Uterus (tissue), 4 donors: ENCODE data around the gene TBC1D2B. TPM values are rescaled to one million over a fixed set of nuclear protein-coding genes. Genes with fewer than 3 reads are reported as not detected.
"Not testable (repeated sequence)": the region's sequence is repeated elsewhere in the genome, so short reads cannot be mapped to it uniquely, and the experiment has no call there.

Experiments
- DNase-seq, 2 donors: peaks; one replicate each; pipeline ENCODE4 v3.0.0-alpha.2; 2019 to 2020
- H3K27ac ChIP-seq, 2 donors: fragments of 200-600 bp; sonication (generic); 1 replicate in 1 of 2; 2 replicates in 1 of 2; pipeline ENCODE4 v1.5.1; 2016 to 2018
- H3K27me3 ChIP-seq, 2 donors: fragments of 200-600 bp; sonication (generic); one replicate each; pipeline ENCODE4 v1.5.1; 2018 to 2019; ENCODE audit warnings: control low read depth in 1 of 2
- H3K36me3 ChIP-seq, 2 donors: fragments of 200-600 bp; sonication (generic); one replicate each; pipeline ENCODE4 v1.5.1; 2019; ENCODE audit warnings: control low read depth in 1 of 2
- H3K4me1 ChIP-seq, 2 donors: fragments of 200-600 bp; sonication (generic); one replicate each; pipeline ENCODE4 v1.5.1; 2018 to 2019; ENCODE audit warnings: control low read depth in 1 of 2
- H3K4me3 ChIP-seq, 2 donors: fragments of 200-600 bp; sonication (generic); 1 replicate in 1 of 2; 2 replicates in 1 of 2; pipeline ENCODE4 v1.5.1; 2018 to 2019; ENCODE audit warnings: mild to moderate bottlenecking in 1 of 2
- H3K9me3 ChIP-seq, 2 donors: fragments of 200-600 bp; sonication (generic); one replicate each; pipeline ENCODE4 v1.5.1; 2019; ENCODE audit warnings: control low read depth in 1 of 2
- POLR2A ChIP-seq, 2 donors: fragments of 450-650 bp; IDR thresholded peaks; one replicate each; pipeline ENCODE4 v1.6.1; 2016; ENCODE audit warnings: antibody characterized with exemption in 2 of 2, mild to moderate bottlenecking in 1 of 2, moderate library complexity in 1 of 2
- intact Hi-C: fragments of 100-400 bp; cut with DNase I; formaldehyde crosslinking; loops from one replicate; pipeline ENCODE4 v1.15.1; 2023; ENCODE audit warnings: low total_unique reads
- total RNA-seq, 4 donors: library from RNA; depleted of rRNA in 3 of 4; stranded (reverse); fragments of >200 nt in 3 of 4; gene quantifications; one replicate each; pipeline versions ENCODE4 v1.1.0 to v1.2.4, GENCODE V29; 2014 to 2023
- TF ChIP-seq, protein P1 (sequence below), 4 experiments: fragments of 200-600 bp in 2 of 4; fragments of 450-650 bp in 2 of 4; sonication (generic) in 2 of 4; IDR thresholded peaks; one replicate each; pipeline ENCODE4 v1.5.1; 2016 to 2019; ENCODE audit warnings: antibody characterized with exemption in 4 of 4, mild to moderate bottlenecking in 2 of 4, moderate library complexity in 1 of 4
- donor health status: DM: yes; HTN: yes; CAD: no.

Gene TBC1D2B
- total RNA-seq, 4 donors from 2014 or later: 27.7 to 89.0 (median 57.9) TPM

DNA sequence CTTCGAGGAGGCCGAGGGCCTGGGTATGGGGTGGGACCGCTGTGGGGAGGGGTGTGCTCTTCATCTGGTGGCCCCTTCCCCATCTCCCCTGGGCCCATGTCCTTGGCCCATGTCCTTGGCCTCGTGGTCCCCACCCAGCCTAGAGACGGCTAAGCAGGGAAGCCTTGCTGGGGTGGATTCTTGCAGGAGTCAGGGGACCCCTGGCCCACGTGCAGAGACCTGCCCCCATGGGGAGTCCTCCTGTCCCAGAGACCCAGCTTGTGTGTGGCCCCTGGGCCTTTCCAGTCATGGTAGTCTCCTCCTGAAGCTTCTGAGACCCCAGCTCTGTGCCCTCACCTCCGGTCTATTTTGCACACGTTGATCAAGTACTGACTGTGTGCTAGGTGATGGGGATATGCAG is 97.4 kb downstream of the TBC1D2B start:
- DNase-seq: no peak
- Histone ChIP-seq H3K36me3 (no peaks in the 10 kb centered on the region), H3K27ac (no peak overlapping the region), H3K27me3 (no peaks in the 10 kb centered on the region), H3K9me3 (no peaks in the 10 kb centered on the region), H3K4me1 (no peaks in the 10 kb centered on the region), H3K4me3 (no peak overlapping the region)
- TF ChIP-seq, protein P1, sequence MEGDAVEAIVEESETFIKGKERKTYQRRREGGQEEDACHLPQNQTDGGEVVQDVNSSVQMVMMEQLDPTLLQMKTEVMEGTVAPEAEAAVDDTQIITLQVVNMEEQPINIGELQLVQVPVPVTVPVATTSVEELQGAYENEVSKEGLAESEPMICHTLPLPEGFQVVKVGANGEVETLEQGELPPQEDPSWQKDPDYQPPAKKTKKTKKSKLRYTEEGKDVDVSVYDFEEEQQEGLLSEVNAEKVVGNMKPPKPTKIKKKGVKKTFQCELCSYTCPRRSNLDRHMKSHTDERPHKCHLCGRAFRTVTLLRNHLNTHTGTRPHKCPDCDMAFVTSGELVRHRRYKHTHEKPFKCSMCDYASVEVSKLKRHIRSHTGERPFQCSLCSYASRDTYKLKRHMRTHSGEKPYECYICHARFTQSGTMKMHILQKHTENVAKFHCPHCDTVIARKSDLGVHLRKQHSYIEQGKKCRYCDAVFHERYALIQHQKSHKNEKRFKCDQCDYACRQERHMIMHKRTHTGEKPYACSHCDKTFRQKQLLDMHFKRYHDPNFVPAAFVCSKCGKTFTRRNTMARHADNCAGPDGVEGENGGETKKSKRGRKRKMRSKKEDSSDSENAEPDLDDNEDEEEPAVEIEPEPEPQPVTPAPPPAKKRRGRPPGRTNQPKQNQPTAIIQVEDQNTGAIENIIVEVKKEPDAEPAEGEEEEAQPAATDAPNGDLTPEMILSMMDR (IDR thresholded peaks at IDR 0.05): no peak
- TF ChIP-seq POLR2A (IDR thresholded peaks at IDR 0.05): no peak
- intact Hi-C loops: no loop called here

DNA sequence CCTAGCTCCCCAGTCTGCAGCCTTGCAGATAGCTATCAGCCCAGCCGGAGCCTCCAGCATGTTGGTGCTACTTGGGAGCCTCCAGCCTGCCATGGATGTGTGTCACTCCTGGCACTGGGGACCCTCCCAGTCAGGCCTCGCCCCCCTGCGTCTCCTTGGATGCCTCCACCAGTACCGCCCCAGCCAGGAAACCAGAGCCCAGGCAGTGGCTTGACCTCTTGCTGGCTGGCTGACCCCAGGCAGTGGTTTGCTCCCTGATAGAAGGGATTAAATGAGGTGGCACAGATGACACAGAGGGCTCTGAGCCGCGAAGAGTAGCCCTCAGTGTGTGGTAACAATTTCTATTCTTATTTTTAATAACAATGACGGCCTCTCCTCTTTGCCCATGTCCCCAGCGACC is 98.4 kb downstream of the TBC1D2B start:
- H3K4me3 ChIP-seq, intact Hi-C loops, H3K27ac ChIP-seq, DNase-seq, H3K4me1 ChIP-seq, H3K27me3 ChIP-seq, H3K9me3 ChIP-seq, H3K36me3 ChIP-seq: not testable (repeated sequence)

DNA sequence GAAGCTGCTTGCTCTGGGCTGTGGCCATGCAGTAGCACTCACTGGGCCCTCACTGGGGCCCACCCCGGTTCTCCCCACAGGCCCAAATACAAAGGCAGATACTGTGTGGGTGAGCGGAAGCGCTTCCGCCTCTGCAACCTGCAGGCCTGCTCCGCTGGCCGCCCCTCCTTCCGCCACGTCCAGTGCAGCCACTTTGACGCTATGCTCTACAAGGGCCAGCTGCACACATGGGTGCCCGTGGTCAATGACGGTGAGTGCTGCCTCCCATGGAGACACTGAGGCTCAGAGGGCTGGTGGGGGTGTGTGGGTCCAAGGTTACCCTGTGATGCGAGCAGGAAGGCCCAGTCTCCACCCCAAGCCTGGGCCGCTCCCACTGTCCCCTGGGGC is 98.8 kb downstream of the TBC1D2B start:
- intact Hi-C loops, DNase-seq, H3K4me3 ChIP-seq: not testable (repeated sequence)

DNA sequence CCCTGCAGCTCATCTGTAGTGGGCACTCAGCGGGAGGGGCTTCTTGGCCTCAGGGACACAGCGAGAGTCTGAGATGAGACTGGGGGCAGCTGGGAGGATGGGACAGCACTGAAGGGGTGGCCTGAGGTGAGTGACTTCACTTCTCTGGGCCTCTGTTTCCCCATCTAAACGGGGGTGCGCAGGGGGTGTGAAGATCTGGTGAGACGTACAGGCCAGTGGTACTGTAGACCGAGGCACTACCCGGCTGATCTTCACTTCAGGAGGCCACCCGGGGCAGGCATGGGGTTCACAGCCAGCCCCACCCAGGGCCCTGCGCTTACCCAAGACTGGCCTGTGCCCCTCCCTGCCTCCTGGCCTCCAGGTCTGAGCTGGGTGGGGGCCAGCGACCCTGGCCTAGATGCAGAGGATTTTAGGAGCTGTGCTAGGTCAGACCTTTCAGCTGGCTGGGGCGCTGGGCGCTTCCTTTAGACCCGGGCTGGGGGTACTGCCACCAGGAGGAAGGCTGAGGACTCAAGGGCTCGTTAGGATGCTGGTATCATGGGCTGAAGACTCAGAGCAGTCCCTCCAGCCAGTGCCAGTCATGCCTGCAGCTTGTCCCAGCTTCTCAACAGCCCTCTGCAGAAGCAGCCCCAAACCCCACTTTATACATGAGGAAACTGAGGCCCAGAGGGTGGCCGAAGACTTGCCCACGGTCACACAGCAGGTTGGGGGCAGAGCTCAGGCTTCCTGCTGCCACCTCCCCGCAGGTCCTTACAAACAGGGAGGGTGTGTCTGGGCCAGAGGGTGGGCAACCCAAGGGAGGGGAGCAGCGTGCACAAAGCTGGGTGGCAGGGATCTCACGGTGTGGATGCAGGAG is 99.4 kb downstream of the TBC1D2B start:
- H3K27ac ChIP-seq, H3K4me1 ChIP-seq, H3K27me3 ChIP-seq, H3K9me3 ChIP-seq, intact Hi-C loops, H3K36me3 ChIP-seq, H3K4me3 ChIP-seq, DNase-seq: not testable (repeated sequence)

More for the DNA sequence above, 98.8 kb downstream of the TBC1D2B start:
- not testable (repeated sequence) for H3K9me3 ChIP-seq, H3K4me1 ChIP-seq, H3K36me3 ChIP-seq, H3K27me3 ChIP-seq, H3K27ac ChIP-seq

DNA sequence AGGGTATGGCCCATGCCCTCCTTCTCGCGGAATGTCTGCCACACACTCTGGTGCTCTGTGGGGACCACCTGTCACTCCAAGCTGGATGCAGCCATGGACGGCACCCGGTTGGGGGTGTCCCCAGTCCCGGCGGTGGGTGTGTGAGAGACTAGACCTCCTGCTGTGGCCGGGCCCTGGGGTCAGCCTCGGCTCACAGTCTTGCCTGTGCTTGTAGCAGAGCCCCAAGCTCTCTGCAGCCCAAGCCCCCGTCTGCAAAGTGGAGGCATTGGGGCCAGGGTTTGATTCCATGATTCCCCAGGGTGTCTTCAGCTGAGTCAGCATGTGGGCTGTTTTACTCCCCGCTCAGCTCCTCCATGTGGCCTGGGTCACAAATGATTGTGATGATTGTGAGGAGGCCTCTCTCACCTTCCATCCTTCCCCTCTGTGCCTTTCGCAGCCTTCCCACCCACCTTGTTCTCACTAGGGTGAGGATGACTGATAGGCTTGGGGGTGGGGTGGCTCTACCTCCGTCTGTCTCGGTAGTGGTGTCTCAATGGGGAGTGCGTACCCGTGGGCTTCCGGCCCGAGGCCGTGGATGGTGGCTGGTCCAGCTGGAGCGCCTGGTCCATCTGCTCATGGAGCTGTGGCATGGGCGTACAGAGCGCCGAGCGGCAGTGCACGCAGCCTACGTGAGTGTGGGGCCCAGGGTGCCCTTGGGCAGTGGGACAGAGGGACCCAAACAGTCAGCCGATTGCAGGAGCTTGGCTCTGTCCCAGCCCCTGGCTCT is 100.6 kb downstream of the TBC1D2B start:
- H3K27ac ChIP-seq, H3K4me3 ChIP-seq, intact Hi-C loops, H3K9me3 ChIP-seq, H3K4me1 ChIP-seq, H3K27me3 ChIP-seq, H3K36me3 ChIP-seq: not testable (repeated sequence)
- DNase-seq: peak in 1 of 2 donors; percentile 16

DNA sequence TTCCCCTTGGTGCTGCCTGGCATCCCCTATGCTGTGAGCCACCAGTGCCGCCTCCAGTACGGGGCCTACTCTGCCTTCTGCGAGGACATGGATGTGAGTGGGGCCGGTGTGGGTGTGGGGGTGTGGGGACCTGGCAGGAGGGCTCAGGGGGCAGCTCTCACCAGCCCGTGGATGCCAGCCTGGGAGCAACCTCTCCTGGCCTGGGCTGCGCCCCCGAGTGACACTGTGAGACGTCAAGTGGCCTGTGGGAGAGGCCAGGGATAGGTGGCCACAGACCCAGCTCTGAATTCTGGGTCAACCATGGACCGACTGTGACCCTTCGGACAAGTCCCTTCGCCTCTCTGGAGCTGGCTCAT is 101.4 kb downstream of the TBC1D2B start:
- H3K9me3 ChIP-seq, H3K4me1 ChIP-seq, H3K27ac ChIP-seq, intact Hi-C loops, H3K27me3 ChIP-seq, DNase-seq, H3K4me3 ChIP-seq, H3K36me3 ChIP-seq: not testable (repeated sequence)

DNA sequence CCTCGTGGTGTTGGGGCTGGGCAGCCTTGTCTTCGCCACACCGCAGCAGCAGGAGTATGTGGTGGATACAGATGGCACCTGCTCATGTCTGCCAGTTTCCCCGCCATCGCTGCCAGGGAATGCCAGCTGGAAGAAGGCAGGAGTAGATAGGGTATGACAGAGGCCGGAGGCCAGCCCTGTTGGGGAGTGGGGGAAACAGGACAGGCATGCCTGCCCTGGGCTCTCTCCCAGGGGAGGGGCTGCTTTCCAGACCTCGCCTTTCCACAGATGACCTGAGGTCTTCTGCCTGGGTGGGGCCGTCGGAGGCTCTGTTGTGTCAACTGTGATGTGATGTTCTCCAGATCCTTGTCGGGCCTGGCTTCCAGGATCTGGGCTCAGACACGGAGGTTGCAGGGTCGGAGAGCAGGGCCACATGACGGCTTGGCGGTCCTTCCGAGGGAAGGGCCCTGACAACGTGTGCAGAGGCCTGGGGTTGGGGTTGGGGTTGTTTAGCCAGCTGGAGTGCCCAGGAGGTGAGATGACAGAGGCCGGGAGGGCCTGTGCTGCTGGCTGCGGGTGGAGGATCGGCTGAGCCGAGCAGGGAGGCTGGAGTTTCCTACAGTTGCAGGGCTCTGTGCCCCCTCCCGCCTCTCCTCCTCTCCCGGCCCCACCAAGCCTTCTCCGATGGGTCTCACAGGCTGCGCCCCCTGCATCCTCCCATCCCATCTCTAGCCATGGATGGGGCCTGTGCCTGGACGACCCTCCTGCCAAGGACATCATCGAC is 102.0 kb downstream of the TBC1D2B start:
- H3K36me3 ChIP-seq: no peaks in the 10 kb centered on the region
- TF ChIP-seq, protein P1 (IDR thresholded peaks at IDR 0.05): no peak
- no peak for TF ChIP-seq POLR2A (IDR thresholded peaks at IDR 0.05)
- no peak overlapping the region for H3K4me3 ChIP-seq
- H3K27ac ChIP-seq: peak overlapping the region in 1 of 2 donors; percentile 48
- H3K27me3 ChIP-seq: no peaks in the 10 kb centered on the region
- peaks cover 0 to 5% of the 10 kb centered on the region in 2 donors for H3K4me1 ChIP-seq
- intact Hi-C loops: no loop called here
- no peaks in the 10 kb centered on the region for H3K9me3 ChIP-seq
- DNase-seq: peak in 1 of 2 donors; percentile 65
